GM12864 (cell line): ENCODE measurements around the gene SEMA3E.

Source experiments
- DNase-seq: peaks from one replicate; pipeline ENCODE4 v3.0.0-alpha.2; 2011; ENCODE audit warnings: low read depth
- H3K4me3 ChIP-seq: 2 replicates; pipeline ENCODE4 v1.5.1; 2011; ENCODE audit warnings: mild to moderate bottlenecking, low read depth, low read length, control low read depth
- CTCF ChIP-seq: IDR thresholded peaks from 2 replicates; pipeline ENCODE4 v1.5.1; 2011; ENCODE audit warnings: low read depth, mild to moderate bottlenecking, moderate library complexity, low read length, control low read depth, inconsistent platforms; ENCODE audit errors: missing control alignments

Gene SEMA3E

GRCh38 chr7:83457022-83457892, 191.7 kb downstream of the SEMA3E start:
- DNase-seq, result no peak
- TF ChIP-seq CTCF, result no peak

GRCh38 chr7:83456413-83456812, 192.5 kb downstream of the SEMA3E start:
- H3K4me3 ChIP-seq, result no peak overlapping the region
- no peak for TF ChIP-seq CTCF
- no peak for DNase-seq

More at GRCh38 chr7:83457022-83457892, 191.7 kb downstream of the SEMA3E start:
- no peak overlapping the region for H3K4me3 ChIP-seq

GRCh38 chr7:83455612-83456011, 193.3 kb downstream of the SEMA3E start:
- H3K4me3 ChIP-seq, result no peak overlapping the region
- no peak for TF ChIP-seq CTCF
- no peak for DNase-seq

GRCh38 chr7:83452256-83452655, 196.7 kb downstream of the SEMA3E start:
- DNase-seq, result no peak
- no peak overlapping the region for H3K4me3 ChIP-seq
- no peak for TF ChIP-seq CTCF

GRCh38 chr7:83451501-83452045, 197.4 kb downstream of the SEMA3E start:
- H3K4me3 ChIP-seq, result no peak overlapping the region
- TF ChIP-seq CTCF, result no peak
- DNase-seq, result no peak

- no peak for DNase-seq
- no peak for TF ChIP-seq CTCF
- no peak overlapping the region for H3K4me3 ChIP-seq
Measured at GRCh38 chr7:83449781-83450180, 199.2 kb downstream of the SEMA3E start.
